Astrocyte of the spinal cord (primary cell): ENCODE measurements around the gene RTN1.
"Not testable (repeated sequence)": the region's sequence is repeated elsewhere in the genome, so short reads cannot be mapped to it uniquely, and the experiment has no call there.

ENCODE experiments used
- DNase-seq: peaks from one replicate; pipeline ENCODE4 v3.0.0; 2011; ENCODE audit warnings: low read depth, low spot score
- H3K4me3 ChIP-seq: 2 replicates; pipeline ENCODE4 v1.5.1; 2011; ENCODE audit warnings: low read depth, mild to moderate bottlenecking, low read length, moderate library complexity
- in situ Hi-C: cut with HindIII; loops from 2 replicates; pipeline ENCODE4 v1.10.0; 2017; ENCODE audit warnings: low sequenced_read_pairs
- TF ChIP-seq, protein P1 (sequence below): IDR thresholded peaks from 2 replicates; pipeline ENCODE4 v1.5.1; 2012; ENCODE audit warnings: low read depth, mild to moderate bottlenecking, low read length, inconsistent platforms

Gene RTN1

GRCh38 chr14:59675394-59675793, 195.2 kb downstream of the RTN1 start:
- in situ Hi-C loops, result no loop called here
- H3K4me3 ChIP-seq, result no peak overlapping the region
- no peak for DNase-seq
- TF ChIP-seq, protein P1, sequence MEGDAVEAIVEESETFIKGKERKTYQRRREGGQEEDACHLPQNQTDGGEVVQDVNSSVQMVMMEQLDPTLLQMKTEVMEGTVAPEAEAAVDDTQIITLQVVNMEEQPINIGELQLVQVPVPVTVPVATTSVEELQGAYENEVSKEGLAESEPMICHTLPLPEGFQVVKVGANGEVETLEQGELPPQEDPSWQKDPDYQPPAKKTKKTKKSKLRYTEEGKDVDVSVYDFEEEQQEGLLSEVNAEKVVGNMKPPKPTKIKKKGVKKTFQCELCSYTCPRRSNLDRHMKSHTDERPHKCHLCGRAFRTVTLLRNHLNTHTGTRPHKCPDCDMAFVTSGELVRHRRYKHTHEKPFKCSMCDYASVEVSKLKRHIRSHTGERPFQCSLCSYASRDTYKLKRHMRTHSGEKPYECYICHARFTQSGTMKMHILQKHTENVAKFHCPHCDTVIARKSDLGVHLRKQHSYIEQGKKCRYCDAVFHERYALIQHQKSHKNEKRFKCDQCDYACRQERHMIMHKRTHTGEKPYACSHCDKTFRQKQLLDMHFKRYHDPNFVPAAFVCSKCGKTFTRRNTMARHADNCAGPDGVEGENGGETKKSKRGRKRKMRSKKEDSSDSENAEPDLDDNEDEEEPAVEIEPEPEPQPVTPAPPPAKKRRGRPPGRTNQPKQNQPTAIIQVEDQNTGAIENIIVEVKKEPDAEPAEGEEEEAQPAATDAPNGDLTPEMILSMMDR, result no peak

DNA sequence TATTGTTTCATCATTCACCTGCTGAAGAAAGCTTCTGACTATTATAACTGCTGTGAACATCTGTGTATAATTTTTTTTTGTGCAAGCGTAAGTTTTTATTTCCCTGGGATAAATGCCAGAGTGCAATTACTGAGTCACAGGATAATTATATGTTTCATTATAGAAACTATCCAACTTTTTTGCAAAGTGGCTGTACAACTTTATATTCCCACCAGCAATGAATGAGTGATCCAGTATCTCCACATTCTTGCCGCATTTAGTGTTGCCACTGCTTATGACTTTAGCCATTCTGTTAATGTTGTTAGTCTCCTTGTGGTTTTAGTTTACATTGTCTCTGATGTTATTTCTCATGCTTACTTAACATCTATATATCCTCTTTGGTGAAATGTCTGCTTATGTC, 205.8 kb downstream of the RTN1 start:
- in situ Hi-C loops, result no loop called here
- peak; percentile 29 for DNase-seq
- TF ChIP-seq, protein P1, result no peak
- no peak overlapping the region for H3K4me3 ChIP-seq

DNA sequence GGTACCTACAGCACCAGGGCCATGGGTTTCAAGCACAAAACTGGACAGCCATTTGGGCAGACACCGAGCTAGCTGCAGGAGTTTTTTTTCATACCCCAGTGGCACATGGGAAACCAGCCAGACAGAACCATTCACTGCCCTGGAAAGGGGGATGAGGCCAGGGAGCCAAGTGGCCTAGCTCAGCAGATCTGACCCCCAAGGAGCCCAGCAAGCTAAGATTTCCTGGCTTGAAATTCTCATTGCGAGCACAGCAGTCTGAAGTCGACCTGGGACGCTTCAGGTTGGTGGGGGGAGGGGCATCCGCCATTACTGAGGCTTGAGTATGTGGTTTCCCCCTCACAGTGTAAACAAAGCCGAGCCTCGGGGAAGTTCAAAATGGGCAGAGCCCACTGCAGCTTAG, 212.8 kb downstream of the RTN1 start:
- no peak for DNase-seq
- H3K4me3 ChIP-seq, result no peak overlapping the region
- TF ChIP-seq, protein P1, result no peak
- in situ Hi-C loops, result no loop called here

- in situ Hi-C loops, result no loop called here
- DNase-seq, result no peak
- TF ChIP-seq, protein P1, result no peak
- H3K4me3 ChIP-seq, result no peak overlapping the region
Measured at GRCh38 chr14:59656473-59656872, 214.1 kb downstream of the RTN1 start.

- in situ Hi-C loops, H3K4me3 ChIP-seq, DNase-seq: not testable (repeated sequence)
Measured at GRCh38 chr14:59654131-59654530, 216.4 kb downstream of the RTN1 start.

GRCh38 chr14:59646832-59647231, 223.7 kb downstream of the RTN1 start:
- in situ Hi-C loops, H3K4me3 ChIP-seq: not testable (repeated sequence)

GRCh38 chr14:59638885-59639284, 231.7 kb downstream of the RTN1 start:
- TF ChIP-seq, protein P1, result no peak
- H3K4me3 ChIP-seq, result no peak overlapping the region
- DNase-seq, result no peak
- in situ Hi-C loops, result no loop called here

More at GRCh38 chr14:59646832-59647231, 223.7 kb downstream of the RTN1 start:
- DNase-seq, result not testable (repeated sequence)

DNA sequence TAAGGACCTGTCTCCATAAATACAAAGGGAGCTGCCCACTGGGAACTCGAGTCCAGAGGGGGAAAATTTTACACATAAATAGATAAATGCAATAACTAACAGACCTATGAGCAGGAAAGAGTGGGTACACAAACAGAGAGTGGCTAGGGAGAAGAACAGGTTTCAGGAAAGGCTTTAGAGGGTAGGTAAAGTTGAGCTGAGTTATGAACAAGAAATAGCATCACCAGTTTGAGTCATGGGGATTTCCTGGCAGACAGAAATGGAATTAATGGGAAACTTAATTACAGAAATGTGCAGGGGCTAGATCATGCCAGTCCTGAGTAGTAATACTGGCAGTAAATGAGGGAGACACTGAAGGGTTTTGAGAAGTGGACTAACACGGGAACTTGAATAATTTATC, 236.0 kb downstream of the RTN1 start:
- in situ Hi-C loops, result no loop called here
- DNase-seq, result no peak
- TF ChIP-seq, protein P1, result no peak
- H3K4me3 ChIP-seq, result no peak overlapping the region
